ENCODE results near the gene OR51M1. TPM values are rescaled to one million over a fixed set of nuclear protein-coding genes. Genes with fewer than 3 reads are reported as not detected.

Gene OR51M1
- total and polyA plus RNA-seq, 9 of the 15 experiments (the other 6 are each of a cell fraction or from before 2014, with no cell fraction given): 0.01 to 0.18 (median 0.04) TPM; not detected in 6

GRCh38 chr11:5383576-5383975 lies at the start of gene OR51M1 (continued):
- TF ChIP-seq PRMT5 (CRISPR knock-in tag; IDR thresholded peaks at IDR 0.05): no peak
- TF ChIP-seq, protein P1, sequence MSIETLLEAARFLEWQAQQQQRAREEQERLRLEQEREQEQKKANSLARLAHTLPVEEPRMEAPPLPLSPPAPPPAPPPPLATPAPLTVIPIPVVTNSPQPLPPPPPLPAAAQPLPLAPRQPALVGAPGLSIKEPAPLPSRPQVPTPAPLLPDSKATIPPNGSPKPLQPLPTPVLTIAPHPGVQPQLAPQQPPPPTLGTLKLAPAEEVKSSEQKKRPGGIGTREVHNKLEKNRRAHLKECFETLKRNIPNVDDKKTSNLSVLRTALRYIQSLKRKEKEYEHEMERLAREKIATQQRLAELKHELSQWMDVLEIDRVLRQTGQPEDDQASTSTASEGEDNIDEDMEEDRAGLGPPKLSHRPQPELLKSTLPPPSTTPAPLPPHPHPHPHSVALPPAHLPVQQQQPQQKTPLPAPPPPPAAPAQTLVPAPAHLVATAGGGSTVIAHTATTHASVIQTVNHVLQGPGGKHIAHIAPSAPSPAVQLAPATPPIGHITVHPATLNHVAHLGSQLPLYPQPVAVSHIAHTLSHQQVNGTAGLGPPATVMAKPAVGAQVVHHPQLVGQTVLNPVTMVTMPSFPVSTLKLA (conservative IDR thresholded peaks at IDR 0.05): no peak

DNA sequence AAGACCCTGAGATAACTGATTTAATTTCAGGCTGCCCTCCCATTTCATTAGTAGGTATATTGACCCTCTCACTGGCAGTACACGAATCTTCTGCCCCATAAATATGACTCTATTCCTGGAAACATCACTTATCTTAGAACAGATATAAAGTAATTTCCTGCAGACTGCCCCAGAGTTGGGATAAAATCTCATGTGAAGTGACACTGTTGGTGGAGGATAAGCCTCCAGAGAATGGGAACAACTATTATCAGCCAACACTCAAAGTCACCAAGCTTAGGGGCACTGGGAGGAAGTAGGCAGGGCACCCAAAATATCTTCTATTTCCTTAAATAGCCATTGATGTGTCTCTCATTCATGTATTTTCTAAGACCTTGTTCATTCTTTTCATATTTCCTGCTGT lies 48.4 kb upstream of the OR51M1 start:
- in situ Hi-C loops (cut with MboI) (no loop called here), intact Hi-C loops (cut with micrococcal nuclease) (no loop called here)
- Histone ChIP-seq H3K4me1 (replicated peaks in 1 of 2; ENCODE audit: control insufficient read depth in 2 of 2, insufficient read depth in 2 of 2, low read length in 2 of 2) (peaks cover 0 to 28% of the 10 kb centered on the region in 2 experiments; a peak in 2 of 5 replicates), H3K9me3 (replicated peaks; ENCODE audit: control insufficient read depth, insufficient read depth, low read depth, low read length) (no peaks in the 10 kb centered on the region), H3K4me3 (no peak overlapping the region), H3K27me3 (ENCODE audit: control insufficient read depth in 2 of 2, insufficient read depth in 2 of 2, low read length in 2 of 2) (no peaks in the 10 kb centered on the region), H4K20me1 (replicated peaks; ENCODE audit: control insufficient read depth, insufficient read depth, low read length) (no peaks in the 10 kb centered on the region), H3K9me1 (ENCODE audit: control insufficient read depth, insufficient read depth, low read length) (no peaks in the 10 kb centered on the region), H3K9ac (ENCODE audit: insufficient read depth in 1 of 2, low read depth in 2 of 2, low read length in 2 of 2) (no peak overlapping the region), H3K4me2 (ENCODE audit: insufficient read depth, low read length) (peak overlapping the region; percentile 34; the same call in 1 of the 2 replicates), H3K36me3 (ENCODE audit: control insufficient read depth, insufficient read depth, low read length) (peaks cover 41% of the 10 kb centered on the region; the same call in 2 of the 3 replicates), H3K27ac (ENCODE audit: extremely low read depth, low read depth, low read length) (peak overlapping the region; percentile 21), H3K79me2 (ENCODE audit: control insufficient read depth, insufficient read depth, low read length) (no peaks in the 10 kb centered on the region), H2AFZ (ENCODE audit: low read depth, low read length) (no peak overlapping the region)
- WGBS (ENCODE audit: insufficient coverage, low coverage, missing lambda C conversion rate): 0% methylated on average over 1 of the region's 1 CpG
- peak in 2 of 4 experiments; percentile 16 to 63 for DNase-seq (ENCODE audit: extremely low read depth in 1 of 4, low spot score in 3 of 4)
- no peak for FAIRE-seq
- peak; percentile 62 for ATAC-seq
- no TSS peak for BruUV-seq (replicated peaks)
- POLR2A ChIA-PET: interaction anchor here (1.3 kb wide), 1 partner anchor 10 kb away, joined by 3 read pairs; no protein-coding TSS in a partner anchor
- CTCF ChIA-PET (ENCODE audit: low intra/inter-chr PET ratio): no interaction called here
- peak; percentile 40; the same call in 1 of the 2 replicates for TF ChIP-seq SMARCA4 (IDR thresholded peaks at IDR 0.05)
- TF ChIP-seq ZNF140 (CRISPR knock-in tag; IDR thresholded peaks at IDR 0.05): no peak
- TF ChIP-seq SMARCE1 (IDR thresholded peaks at IDR 0.05): 0 out of 2 replicates have a peak, but pooled peaks have one; percentile 25
- TF ChIP-seq ILF3 (IDR thresholded peaks at IDR 0.05; ENCODE audit: borderline replicate concordance): no peak
- TF ChIP-seq SOX6 (IDR thresholded peaks at IDR 0.05): peak; percentile 66
- TF ChIP-seq, protein P2, sequence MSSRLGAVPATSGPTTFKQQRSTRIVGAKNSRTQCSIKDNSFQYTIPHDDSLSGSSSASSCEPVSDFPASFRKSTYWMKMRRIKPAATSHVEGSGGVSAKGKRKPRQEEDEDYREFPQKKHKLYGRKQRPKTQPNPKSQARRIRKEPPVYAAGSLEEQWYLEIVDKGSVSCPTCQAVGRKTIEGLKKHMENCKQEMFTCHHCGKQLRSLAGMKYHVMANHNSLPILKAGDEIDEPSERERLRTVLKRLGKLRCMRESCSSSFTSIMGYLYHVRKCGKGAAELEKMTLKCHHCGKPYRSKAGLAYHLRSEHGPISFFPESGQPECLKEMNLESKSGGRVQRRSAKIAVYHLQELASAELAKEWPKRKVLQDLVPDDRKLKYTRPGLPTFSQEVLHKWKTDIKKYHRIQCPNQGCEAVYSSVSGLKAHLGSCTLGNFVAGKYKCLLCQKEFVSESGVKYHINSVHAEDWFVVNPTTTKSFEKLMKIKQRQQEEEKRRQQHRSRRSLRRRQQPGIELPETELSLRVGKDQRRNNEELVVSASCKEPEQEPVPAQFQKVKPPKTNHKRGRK (tag; IDR thresholded peaks at IDR 0.05): no peak
- TF ChIP-seq CTBP1 (IDR thresholded peaks at IDR 0.05; ENCODE audit: borderline replicate concordance): no peak
- peak; percentile 41; the same call in 1 of the 2 replicates for TF ChIP-seq KLF16 (IDR thresholded peaks at IDR 0.05)
- TF ChIP-seq GTF2F1 (IDR thresholded peaks at IDR 0.05; ENCODE audit: low read depth, low read length): no peak
- peak; percentile 66 for TF ChIP-seq ETV5 (CRISPR knock-in tag; IDR thresholded peaks at IDR 0.05; ENCODE audit: low read depth)
- TF ChIP-seq GTF2A2 (tag; IDR thresholded peaks at IDR 0.05): no peak
- peak; percentile 24; the same call in 1 of the 2 replicates for TF ChIP-seq MEF2A (IDR thresholded peaks at IDR 0.05; ENCODE audit: control insufficient read depth, low read depth, low read length)
- TF ChIP-seq POLR2A (conservative IDR thresholded peaks at IDR 0.05): no peak
- no peak for TF ChIP-seq RBM14 (IDR thresholded peaks at IDR 0.05; ENCODE audit: borderline replicate concordance, insufficient read depth, low read depth, low read length)
- no peak for TF ChIP-seq ZNF354B (CRISPR knock-in tag; IDR thresholded peaks at IDR 0.05)
- TF ChIP-seq FOXJ3 (CRISPR knock-in tag; IDR thresholded peaks at IDR 0.05): no peak
- peak; percentile 59; the same call in 1 of the 2 replicates for TF ChIP-seq ARID3A (IDR thresholded peaks at IDR 0.05; ENCODE audit: borderline replicate concordance, low read depth, low read length)

Data from K562 (cell line).